OCI-LY1 (cell line): ENCODE data around the gene AVPR2.
A peak's percentile ranks its signal among the peaks of the same experiment; 100 is the strongest.

Source experiments
- H2AFZ ChIP-seq: fragments of 200-600 bp; sonication (generic), shearing (Covaris generic); 2 replicates; pipeline ENCODE4 v1.6.0; 2014; ENCODE audit warnings: antibody characterized with exemption, mild to moderate bottlenecking, low read length
- H3F3A ChIP-seq: fragments of 200-600 bp; sonication (generic), shearing (Covaris generic); 2 replicates; pipeline ENCODE4 v1.6.0; 2014; ENCODE audit warnings: mild to moderate bottlenecking, antibody characterized with exemption, low read length, moderate library complexity; ENCODE audit not compliant: insufficient read depth
- H3K27ac ChIP-seq: fragments of 200-600 bp; sonication (generic); 2 replicates; pipeline ENCODE4 v1.5.1; 2014; ENCODE audit warnings: low read length, mixed run types, mild to moderate bottlenecking, low read depth; ENCODE audit not compliant: poor library complexity, severe bottlenecking
- H3K27me3 ChIP-seq: fragments of 200-600 bp; sonication (generic); 2 replicates; pipeline ENCODE4 v1.6.0; 2014; ENCODE audit warnings: antibody characterized with exemption, mild to moderate bottlenecking, low read length, moderate library complexity; ENCODE audit not compliant: insufficient read depth
- H3K36me3 ChIP-seq: fragments of 200-600 bp; sonication (generic); 2 replicates; pipeline ENCODE4 v1.6.1; 2014; ENCODE audit warnings: mild to moderate bottlenecking, antibody characterized with exemption, low read length, moderate library complexity, mixed read lengths; ENCODE audit not compliant: insufficient read depth
- H3K4me1 ChIP-seq: fragments of 200-600 bp; sonication (generic); 2 replicates; pipeline ENCODE4 v1.5.1; 2014; ENCODE audit warnings: mild to moderate bottlenecking, low read length, moderate library complexity; ENCODE audit not compliant: insufficient read depth, severe bottlenecking
- H3K4me2 ChIP-seq: fragments of 200-600 bp; sonication (generic), shearing (Covaris generic); 2 replicates; pipeline ENCODE4 v1.6.1; 2014; ENCODE audit warnings: low read length
- H3K4me3 ChIP-seq: fragments of 200-600 bp; sonication (generic); 2 replicates; pipeline ENCODE4 v1.5.1; 2014; ENCODE audit warnings: low read length, low read depth, mild to moderate bottlenecking, mixed read lengths; ENCODE audit not compliant: poor library complexity, severe bottlenecking
- H3K79me2 ChIP-seq: fragments of 200-600 bp; shearing (Covaris generic); 2 replicates; pipeline ENCODE4 v1.6.1; 2016; ENCODE audit warnings: mixed run types, low read length, mixed read lengths; ENCODE audit not compliant: insufficient read depth
- H3K9ac ChIP-seq: fragments of 200-600 bp; sonication (generic), shearing (Covaris generic); 2 replicates; pipeline ENCODE4 v1.6.1; 2014; ENCODE audit warnings: mild to moderate bottlenecking, low read length, mixed read lengths
- H3K9me2 ChIP-seq: fragments of 200-600 bp; sonication (generic), shearing (Covaris generic); 2 replicates; pipeline ENCODE4 v1.6.1; 2014; ENCODE audit warnings: low read depth, mild to moderate bottlenecking, low read length, mixed read lengths
- H3K9me3 ChIP-seq: fragments of 200-600 bp; shearing (Covaris generic); 2 replicates; pipeline ENCODE4 v1.6.1; 2014; ENCODE audit warnings: low read length, mixed read lengths
- H4K20me1 ChIP-seq: fragments of 200-600 bp; sonication (generic), shearing (Covaris generic); 2 replicates; pipeline ENCODE4 v1.6.0; 2016; ENCODE audit warnings: mild to moderate bottlenecking, low read length; ENCODE audit not compliant: insufficient read depth
- CTCF ChIP-seq: fragments of 200-600 bp; sonication (generic), shearing (Covaris generic); IDR thresholded peaks from 2 replicates; pipeline ENCODE4 v1.5.1; 2017; ENCODE audit warnings: mild to moderate bottlenecking, antibody characterized with exemption, low read length, moderate library complexity, mixed read lengths
- EZH2 ChIP-seq: fragments of 200-600 bp; sonication (generic), shearing (Covaris generic); IDR thresholded peaks from 2 replicates; pipeline ENCODE4 v1.8.0; 2017; ENCODE audit warnings: borderline replicate concordance, mixed run types, mild to moderate bottlenecking, antibody characterized with exemption, low read length, moderate library complexity, mixed read lengths

Gene AVPR2

GRCh38 chrX:153897899-153898298 is 6.6 kb upstream of the AVPR2 start:
- H3K9me3 ChIP-seq: no peaks in the 10 kb centered on the region
- H3K4me3 ChIP-seq: no peak overlapping the region
- no peak overlapping the region for H3K9ac ChIP-seq
- H3F3A ChIP-seq: no peaks in the 10 kb centered on the region
- H2AFZ ChIP-seq: no peak overlapping the region
- H3K27ac ChIP-seq: no peak overlapping the region
- H3K27me3 ChIP-seq: no peaks in the 10 kb centered on the region
- no peaks in the 10 kb centered on the region for H3K79me2 ChIP-seq
- H3K36me3 ChIP-seq: no peaks in the 10 kb centered on the region
- TF ChIP-seq EZH2: no peak
- no peak for TF ChIP-seq CTCF
- H3K9me2 ChIP-seq: no peaks in the 10 kb centered on the region
- no peaks in the 10 kb centered on the region for H4K20me1 ChIP-seq
- H3K4me2 ChIP-seq: no peak overlapping the region
- peaks cover 25% of the 10 kb centered on the region for H3K4me1 ChIP-seq

- H3K9ac ChIP-seq: no peak overlapping the region
- H3K79me2 ChIP-seq: no peaks in the 10 kb centered on the region
- H3K9me3 ChIP-seq: no peaks in the 10 kb centered on the region
- H3K4me2 ChIP-seq: peak overlapping the region; percentile 36; the same call in 1 of the 2 replicates
- H3K9me2 ChIP-seq: no peaks in the 10 kb centered on the region
- H3K27ac ChIP-seq: peak overlapping the region; percentile 72
- H3K4me1 ChIP-seq: peaks cover 48% of the 10 kb centered on the region
- H3K27me3 ChIP-seq: no peaks in the 10 kb centered on the region
- H3K4me3 ChIP-seq: no peak overlapping the region
- no peak overlapping the region for H2AFZ ChIP-seq
- no peaks in the 10 kb centered on the region for H3K36me3 ChIP-seq
- no peak for TF ChIP-seq EZH2
- TF ChIP-seq CTCF: no peak
- no peaks in the 10 kb centered on the region for H4K20me1 ChIP-seq
- no peaks in the 10 kb centered on the region for H3F3A ChIP-seq
Observed at GRCh38 chrX:153900831-153901752, 3.4 kb upstream of the AVPR2 start.

GRCh38 chrX:153901753-153902140 is 2.7 kb upstream of the AVPR2 start:
- no peak overlapping the region for H3K4me2 ChIP-seq

More at GRCh38 chrX:153901753-153902140, 2.7 kb upstream of the AVPR2 start:
- Histone ChIP-seq H3K9ac (no peak overlapping the region), H3K9me3 (no peaks in the 10 kb centered on the region), H3K79me2 (no peaks in the 10 kb centered on the region), H4K20me1 (no peaks in the 10 kb centered on the region), H3F3A (no peaks in the 10 kb centered on the region), H3K4me1 (peaks cover 48% of the 10 kb centered on the region), H2AFZ (no peak overlapping the region), H3K4me3 (no peak overlapping the region), H3K27me3 (no peaks in the 10 kb centered on the region), H3K36me3 (no peaks in the 10 kb centered on the region), H3K27ac (peak overlapping the region; percentile 72), H3K9me2 (no peaks in the 10 kb centered on the region)
- no peak for TF ChIP-seq CTCF
- TF ChIP-seq EZH2: no peak
